GM12892 (cell line): ENCODE data around the gene MPPED1.

Source experiments
- DNase-seq: peaks from one replicate; pipeline ENCODE4 v3.0.0; 2011; ENCODE audit not compliant: insufficient read length
- FAIRE-seq: peaks from 2 replicates; lab custom pipeline; 2011; peaks lifted over from hg19 to GRCh38; lab: Jason Lieb, UNC
- POLR2A ChIP-seq: IDR thresholded peaks from 2 replicates; pipeline ENCODE4 v1.6.1; 2011; ENCODE audit warnings: low read depth, low read length, control low read depth
- POLR2AphosphoS5 ChIP-seq: IDR thresholded peaks from 2 replicates; pipeline ENCODE4 v1.6.1; 2011; ENCODE audit warnings: low read depth, low read length, control low read depth
- TAF1 ChIP-seq: IDR thresholded peaks from 2 replicates; pipeline ENCODE4 v1.6.1; 2011; ENCODE audit warnings: low read depth, mild to moderate bottlenecking, control low read depth, low read length, borderline replicate concordance

Gene MPPED1

DNA sequence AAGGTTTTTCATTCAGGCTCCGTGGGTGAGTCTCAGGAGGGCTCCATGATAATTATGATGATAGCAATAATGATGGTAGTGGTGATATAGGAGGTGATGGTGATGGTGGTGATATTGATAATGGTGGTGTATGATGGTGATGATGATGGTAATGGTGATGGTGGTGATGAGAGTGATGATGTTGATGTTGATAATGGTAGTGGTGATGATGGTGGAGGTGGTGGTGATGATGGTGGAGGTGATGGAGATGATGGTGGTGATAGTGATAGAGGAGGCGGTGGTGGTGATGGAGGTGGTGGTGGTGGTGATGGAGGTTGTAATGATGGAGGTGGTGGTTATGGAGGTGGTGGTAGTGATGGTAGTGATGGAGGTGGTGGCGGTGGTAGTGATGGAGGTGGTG is 79.4 kb downstream of the MPPED1 start:
- no peak for TF ChIP-seq POLR2A
- no peak for TF ChIP-seq TAF1
- TF ChIP-seq POLR2AphosphoS5, result no peak
- DNase-seq, result no peak
- no peak for FAIRE-seq

DNA sequence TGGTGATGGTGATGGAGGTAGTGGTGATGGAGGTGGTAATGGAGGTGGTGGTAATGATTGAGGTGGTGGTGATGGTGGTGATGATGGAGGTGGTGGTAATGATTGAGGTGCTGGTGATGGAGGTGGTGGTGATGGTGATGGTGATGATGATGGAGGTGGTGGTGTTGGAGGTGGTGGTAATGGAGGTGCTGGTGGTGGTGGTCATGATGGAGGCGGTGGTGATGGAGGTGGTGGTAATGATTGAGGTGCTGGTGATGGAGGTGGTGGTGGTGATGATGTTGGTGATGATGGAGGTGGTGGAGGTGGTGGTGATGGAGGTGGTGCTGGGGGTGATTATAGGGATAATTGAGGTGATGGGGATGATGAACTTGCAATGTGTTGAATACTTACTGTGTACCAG is 79.9 kb downstream of the MPPED1 start:
- FAIRE-seq (no peak), DNase-seq (no peak)

DNA sequence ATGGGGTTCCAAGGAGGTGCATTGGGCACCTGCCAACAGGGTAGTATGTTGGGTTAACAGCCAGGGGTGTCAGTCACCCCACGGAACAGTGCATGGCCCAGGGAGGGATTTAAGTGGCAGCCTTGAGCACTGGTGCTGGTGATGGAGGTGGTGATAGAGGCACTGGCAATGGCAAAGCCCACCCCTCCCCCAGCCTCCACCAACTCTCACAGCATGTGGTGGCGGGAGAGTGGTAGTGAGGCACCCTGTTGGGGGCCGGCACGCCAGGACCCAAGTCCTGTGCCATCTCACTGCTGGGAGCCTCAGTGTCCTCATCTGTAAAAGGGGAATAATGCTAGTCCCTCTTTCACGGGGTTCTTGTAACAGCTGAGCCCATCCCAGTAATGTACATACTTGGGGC is 81.5 kb downstream of the MPPED1 start:
- FAIRE-seq (no peak), DNase-seq (no peak)
- no peak for TF ChIP-seq POLR2A
- TF ChIP-seq POLR2AphosphoS5, result no peak
- TF ChIP-seq TAF1, result no peak

More for the DNA sequence above, 79.9 kb downstream of the MPPED1 start:
- TF ChIP-seq POLR2AphosphoS5, result no peak
- TF ChIP-seq POLR2A, result no peak
- no peak for TF ChIP-seq TAF1

DNA sequence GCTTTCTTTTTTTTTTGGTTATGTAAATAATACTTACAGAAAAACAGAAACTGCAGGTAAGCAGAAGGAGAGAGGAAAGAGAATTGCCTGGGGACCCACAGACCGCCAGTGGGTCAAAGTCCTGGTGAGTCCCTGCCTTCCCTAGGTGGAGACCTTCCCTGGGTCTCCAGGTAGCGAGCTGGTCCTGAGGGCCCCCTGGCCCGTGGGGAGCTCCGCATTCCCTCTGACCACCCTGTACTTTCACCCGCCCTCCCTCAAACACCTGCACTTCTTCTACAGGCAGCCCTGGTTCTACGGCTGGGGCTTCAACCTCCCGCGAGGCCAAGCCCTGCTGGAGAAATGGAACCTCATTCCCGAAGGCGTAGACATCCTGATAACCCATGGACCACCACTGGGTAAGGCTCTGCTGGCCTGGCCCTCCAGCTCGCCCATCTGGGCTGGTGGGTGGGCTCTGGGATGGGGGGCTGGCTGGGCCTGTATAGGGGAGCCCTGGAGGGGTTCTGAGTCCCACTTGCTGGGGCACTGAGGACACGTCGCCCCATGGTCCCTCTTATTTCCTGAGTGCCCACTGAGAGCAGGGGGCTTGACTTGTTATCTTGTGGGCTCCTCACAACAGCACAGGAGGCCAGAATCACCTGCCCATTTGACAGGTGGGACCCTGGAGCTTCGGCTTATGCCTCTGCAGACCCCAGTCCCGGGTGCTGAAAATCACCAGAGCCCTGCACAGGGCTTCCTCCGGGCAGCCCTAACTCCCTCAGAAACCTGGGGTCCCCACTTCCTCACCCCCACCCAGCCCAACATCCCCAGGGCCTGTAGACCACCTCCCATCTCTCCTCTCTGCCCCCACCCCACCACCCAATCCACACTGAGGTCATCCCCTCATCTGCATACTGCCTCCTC is 86.4 kb downstream of the MPPED1 start:
- DNase-seq (no peak), FAIRE-seq (no peak)
- TF ChIP-seq POLR2A (no peak), TAF1 (no peak), POLR2AphosphoS5 (no peak)

DNA sequence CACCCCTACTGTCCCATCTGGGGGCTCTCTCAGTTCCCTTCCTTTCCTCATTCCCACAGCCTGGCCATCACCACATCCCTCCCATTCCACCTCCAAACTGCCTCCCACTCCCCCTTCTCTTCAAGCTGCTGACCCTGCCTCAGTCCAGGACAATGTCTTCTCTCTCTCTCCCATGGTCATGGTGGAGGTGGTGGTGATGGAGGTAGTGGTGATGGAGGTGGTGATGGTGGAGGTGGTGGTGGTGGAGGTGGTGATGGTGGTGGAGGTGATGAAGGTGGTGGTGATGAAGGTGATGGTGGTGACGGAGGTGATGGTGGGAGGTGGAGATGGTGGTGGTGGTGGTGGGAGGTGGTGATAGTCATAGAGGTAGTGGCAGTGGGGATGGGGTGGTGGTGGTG is 87.0 kb downstream of the MPPED1 start:
- FAIRE-seq, result no peak
- no peak for TF ChIP-seq POLR2A

DNA sequence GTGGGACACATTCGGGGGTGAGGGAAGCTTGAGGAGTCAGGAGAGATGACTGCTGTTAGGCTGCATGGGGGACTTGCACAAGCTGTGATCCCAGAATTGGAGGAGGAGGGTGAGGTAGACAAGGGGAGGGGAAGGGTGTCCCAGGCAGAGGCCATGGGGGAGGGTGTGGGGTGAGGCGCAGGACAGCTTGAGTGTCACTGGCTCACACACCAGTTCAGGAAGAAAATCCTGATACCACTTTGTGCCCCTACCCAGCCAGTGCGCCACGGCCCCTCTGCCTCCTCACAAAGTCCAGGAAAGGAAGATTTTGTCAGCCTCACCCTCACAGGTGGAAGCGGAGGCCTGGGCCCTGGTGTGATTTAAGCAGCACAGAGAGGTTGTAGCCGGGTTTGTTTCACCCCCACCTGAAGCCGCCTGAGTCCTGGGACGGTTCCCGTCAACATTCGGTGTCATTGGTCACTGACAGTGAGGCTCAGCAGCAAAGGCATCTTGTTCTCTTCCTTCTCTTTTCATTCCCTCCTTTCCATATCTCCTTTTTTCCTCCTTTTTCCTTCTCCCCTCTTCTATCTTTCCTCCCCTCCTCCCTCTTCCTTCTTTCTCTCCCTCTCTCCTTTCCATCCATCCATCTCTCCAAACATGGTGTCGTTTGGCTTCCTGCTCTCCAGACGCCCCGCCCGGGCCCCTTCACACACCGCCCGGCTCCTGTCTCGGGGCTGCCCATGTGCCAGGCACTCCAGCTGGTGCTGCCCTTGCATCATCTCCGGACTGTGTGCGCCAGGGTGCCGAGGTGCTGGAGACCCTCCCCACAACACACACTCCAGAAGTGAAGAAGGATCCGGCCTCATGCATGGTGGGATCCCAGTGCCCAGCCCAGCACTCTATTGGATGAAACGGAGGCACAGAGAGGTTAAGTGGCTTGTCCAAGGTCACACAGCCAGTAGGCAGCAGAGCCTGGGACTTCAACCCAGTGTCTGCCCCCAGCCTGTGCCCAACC is 89.3 kb downstream of the MPPED1 start:
- TF ChIP-seq POLR2AphosphoS5, result no peak
- TF ChIP-seq POLR2A, result no peak
- no peak for TF ChIP-seq TAF1
- DNase-seq, result no peak
- no peak for FAIRE-seq

More for the DNA sequence above, 87.0 kb downstream of the MPPED1 start:
- DNase-seq, result no peak

DNA sequence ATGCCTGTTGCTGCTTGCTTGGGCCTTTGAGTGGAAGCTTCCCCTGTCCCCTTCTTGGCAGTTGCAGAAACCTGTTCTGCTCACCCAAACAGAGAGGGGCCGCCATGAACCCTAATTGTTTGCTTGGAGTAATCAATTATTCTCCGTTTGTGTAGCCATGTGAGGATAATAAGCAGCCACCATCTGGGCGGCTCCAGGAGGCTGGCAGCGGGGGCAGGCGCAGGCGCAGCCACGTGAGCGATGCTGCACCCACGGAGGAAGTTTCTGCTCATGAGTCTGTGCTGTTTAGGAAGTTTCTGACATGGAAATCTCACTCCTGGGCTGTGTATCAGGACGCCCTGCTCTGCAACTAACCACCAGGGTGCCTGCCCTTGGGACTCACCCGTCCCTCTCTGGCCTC is 90.1 kb downstream of the MPPED1 start:
- TF ChIP-seq POLR2A (no peak), POLR2AphosphoS5 (no peak), TAF1 (no peak)
- FAIRE-seq (no peak), DNase-seq (no peak)

DNA sequence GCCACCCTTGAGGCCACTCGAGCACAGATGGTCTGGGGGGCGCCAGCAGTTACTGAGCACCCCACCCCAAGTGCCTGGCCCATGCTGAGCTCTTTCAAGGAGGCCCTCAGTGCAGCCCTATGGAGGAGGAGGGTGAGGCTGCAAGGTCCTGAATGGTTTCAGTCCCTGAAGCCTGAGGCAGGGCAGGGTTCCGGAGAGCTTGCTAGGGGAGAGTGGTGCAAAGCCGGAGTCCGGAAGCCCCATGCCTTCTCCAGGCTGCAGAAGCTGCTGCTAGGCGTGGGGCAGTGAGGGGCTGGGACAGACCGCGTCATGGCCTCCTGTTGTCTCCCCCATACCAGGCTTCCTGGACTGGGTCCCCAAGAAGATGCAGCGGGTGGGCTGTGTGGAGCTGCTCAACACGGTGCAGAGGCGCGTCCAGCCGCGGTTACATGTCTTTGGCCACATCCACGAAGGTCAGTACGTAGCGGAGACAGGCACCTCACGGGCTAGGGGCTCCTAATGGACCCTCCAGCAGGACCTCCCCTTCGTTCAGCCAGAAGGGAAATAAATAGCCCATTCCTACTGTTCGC is 90.6 kb downstream of the MPPED1 start:
- no peak for DNase-seq
- FAIRE-seq, result no peak
- no peak for TF ChIP-seq POLR2AphosphoS5
- no peak for TF ChIP-seq POLR2A
- no peak for TF ChIP-seq TAF1

DNA sequence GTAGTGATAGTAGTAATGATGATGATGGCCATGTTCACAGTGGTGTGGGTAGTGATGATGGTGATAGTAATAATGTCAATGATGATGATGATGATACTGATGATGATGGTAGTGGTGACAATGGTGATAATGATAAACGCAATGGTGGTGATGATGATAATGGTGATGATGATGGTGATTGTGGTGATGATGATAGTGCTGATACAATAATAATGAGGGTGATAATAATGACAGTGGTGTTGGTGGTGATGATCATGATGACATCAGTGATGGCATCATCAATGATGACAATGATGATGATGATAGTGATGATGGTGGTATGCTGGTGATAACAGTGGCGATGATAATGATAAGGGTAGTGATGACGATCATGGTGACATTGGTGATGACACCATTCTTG is 92.3 kb downstream of the MPPED1 start:
- FAIRE-seq (no peak), DNase-seq (no peak)
- TF ChIP-seq POLR2A (no peak), TAF1 (no peak), POLR2AphosphoS5 (no peak)

DNA sequence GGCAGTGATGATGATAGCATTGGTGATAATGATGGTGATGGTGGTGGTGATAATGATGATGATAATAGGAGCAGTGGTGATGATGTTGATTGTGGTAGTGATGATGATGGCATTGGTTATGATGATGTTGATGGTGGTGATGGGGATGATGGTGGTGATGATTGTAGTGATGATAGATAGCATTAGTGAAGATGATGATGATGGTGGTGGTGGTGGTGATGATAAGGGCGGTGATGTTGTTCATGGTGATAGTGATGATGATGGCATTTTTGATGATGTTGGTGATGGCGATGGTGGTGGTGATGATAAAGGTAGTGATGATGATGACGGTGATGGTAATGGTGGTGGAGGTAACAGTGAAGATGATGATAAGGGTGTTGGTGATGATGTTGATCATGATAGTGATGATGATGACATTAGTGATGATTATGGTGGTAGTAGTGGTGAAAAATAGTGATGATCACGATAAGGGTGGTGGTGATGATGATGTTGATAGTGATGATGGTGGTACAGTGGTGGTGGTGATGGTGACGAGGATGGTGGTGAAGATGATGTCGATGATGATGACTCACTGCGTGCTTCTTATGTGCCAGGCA is 93.0 kb downstream of the MPPED1 start:
- FAIRE-seq (no peak), DNase-seq (no peak)
- TF ChIP-seq TAF1 (no peak), POLR2AphosphoS5 (no peak), POLR2A (no peak)

DNA sequence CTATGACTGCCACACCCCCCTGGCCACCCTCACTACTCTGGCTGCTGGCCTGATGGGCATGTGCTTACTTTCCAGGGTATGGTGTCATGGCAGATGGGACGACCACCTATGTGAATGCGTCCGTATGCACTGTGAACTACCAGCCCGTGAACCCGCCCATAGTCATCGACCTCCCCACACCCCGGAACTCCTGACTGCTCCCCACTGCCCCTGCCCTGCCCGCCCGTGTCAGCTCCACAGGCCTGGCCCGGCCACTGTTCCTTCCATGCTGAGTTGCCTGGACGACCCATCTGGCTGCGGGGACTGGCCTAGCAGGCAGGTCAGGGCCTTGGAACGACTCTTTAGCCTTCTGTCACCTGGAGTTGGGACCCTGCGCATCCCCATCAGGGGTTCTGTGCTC is 93.6 kb downstream of the MPPED1 start:
- DNase-seq (no peak), FAIRE-seq (no peak)
- no peak for TF ChIP-seq POLR2A
- no peak for TF ChIP-seq POLR2AphosphoS5
- TF ChIP-seq TAF1, result no peak
